ENCODE measurements around the gene CHD3.
A peak's percentile ranks its signal among the peaks of the same experiment; 100 is the strongest.
"Not testable (repeated sequence)": the region's sequence is repeated elsewhere in the genome, so short reads cannot be mapped to it uniquely, and the experiment has no call there.

The CHD3 gene

DNA sequence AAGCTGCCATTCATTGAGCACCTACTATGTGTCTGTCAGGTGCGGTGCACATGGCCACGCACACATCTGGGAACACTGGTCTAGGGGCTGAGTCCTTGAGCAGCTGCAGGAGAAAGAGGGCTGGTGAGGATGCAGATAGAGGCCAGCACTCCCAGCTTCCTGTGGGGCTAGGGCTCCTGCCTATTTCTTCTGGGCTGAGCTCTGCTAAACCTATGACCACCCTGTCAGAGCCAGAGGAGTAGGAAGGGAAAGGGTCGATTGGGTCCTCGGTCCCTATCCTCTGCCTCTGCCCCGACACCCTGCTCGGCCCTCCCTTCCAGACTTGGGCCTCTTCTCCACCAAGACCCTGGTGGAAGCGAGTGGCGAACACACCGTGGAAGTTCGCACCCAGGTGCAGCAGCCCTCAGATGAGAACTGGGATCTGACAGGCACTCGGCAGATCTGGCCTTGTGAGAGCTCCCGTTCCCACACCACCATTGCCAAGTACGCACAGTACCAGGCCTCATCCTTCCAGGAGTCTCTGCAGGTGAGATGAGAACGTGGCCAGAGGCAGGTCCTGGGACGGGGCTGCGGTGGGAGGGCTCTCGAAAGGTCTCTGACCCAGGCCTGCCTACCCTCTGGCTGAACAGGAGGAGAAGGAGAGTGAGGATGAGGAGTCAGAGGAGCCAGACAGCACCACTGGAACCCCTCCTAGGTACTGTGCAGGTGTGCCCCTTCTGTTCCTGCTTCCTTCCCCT lies 37.7 kb upstream of the CHD3 start:
- DNase-seq: no peak

DNA sequence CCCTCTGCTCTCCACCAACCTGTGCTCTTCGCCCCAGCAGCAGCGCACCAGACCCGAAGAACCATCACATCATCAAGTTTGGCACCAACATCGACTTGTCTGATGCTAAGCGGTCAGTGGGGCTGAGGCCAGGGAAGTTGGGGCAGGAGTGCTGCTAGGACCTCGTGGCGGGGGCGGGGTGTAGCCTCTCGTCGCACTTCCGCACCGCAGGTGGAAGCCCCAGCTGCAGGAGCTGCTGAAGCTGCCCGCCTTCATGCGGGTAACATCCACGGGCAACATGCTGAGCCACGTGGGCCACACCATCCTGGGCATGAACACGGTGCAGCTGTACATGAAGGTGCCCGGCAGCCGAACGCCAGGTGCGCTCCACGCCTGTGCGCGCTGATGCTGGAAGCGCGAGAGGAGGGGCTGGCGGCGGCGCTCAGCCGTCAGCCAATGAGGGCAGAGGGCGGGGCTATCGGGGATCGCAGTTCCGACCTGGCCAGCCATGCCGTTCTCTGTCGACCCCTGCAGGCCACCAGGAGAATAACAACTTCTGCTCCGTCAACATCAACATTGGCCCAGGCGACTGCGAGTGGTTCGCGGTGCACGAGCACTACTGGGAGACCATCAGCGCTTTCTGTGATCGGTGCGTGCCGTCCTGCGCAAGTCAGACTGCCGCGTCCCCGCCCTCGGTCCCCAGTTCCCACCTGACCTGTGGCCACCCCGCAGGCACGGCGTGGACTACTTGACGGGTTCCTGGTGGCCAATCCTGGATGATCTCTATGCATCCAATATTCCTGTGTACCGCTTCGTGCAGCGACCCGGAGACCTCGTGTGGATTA lies 36.9 kb upstream of the CHD3 start:
- peak; percentile 76 for DNase-seq

DNA sequence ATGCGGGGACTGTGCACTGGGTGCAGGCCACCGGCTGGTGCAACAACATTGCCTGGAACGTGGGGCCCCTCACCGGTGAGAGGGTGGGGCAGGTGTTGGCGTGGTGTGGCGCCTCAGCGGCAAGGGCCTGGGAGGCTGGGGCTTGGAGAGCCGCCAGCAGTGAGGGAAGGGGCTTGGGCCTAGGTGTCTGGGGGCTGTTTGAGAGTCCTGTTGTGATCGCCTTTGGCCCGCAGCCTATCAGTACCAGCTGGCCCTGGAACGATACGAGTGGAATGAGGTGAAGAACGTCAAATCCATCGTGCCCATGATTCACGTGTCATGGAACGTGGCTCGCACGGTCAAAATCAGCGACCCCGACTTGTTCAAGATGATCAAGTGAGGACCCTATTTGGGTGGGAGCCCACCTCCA lies 36.3 kb upstream of the CHD3 start:
- DNase-seq: no peak

DNA sequence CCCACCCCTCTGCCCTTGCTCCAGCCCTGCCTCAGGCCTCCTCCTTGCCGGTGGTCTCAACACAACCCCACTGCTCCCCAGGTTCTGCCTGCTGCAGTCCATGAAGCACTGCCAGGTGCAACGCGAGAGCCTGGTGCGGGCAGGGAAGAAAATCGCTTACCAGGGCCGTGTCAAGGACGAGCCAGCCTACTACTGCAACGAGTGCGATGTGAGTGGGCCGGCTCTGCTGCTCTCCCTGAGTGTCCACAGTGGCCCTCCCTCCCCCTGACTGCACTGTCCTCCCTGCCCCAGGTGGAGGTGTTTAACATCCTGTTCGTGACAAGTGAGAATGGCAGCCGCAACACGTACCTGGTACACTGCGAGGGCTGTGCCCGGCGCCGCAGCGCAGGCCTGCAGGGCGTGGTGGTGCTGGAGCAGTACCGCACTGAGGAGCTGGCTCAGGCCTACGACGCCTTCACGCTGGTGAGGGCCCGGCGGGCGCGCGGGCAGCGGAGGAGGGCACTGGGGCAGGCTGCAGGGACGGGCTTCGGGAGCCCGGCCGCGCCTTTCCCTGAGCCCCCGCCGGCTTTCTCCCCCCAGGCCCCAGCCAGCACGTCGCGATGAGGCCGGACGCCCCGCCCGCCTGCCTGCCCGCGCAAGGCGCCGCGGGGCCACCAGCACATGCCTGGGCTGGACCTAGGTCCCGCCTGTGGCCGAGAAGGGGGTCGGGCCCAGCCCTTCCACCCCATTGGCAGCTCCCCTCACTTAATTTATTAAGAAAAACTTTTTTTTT lies 35.5 kb upstream of the CHD3 start:
- DNase-seq: no peak

DNA sequence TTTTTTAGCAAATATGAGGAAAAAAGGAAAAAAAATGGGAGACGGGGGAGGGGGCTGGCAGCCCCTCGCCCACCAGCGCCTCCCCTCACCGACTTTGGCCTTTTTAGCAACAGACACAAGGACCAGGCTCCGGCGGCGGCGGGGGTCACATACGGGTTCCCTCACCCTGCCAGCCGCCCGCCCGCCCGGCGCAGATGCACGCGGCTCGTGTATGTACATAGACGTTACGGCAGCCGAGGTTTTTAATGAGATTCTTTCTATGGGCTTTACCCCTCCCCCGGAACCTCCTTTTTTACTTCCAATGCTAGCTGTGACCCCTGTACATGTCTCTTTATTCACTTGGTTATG lies 34.9 kb upstream of the CHD3 start:
- DNase-seq: no peak

DNA sequence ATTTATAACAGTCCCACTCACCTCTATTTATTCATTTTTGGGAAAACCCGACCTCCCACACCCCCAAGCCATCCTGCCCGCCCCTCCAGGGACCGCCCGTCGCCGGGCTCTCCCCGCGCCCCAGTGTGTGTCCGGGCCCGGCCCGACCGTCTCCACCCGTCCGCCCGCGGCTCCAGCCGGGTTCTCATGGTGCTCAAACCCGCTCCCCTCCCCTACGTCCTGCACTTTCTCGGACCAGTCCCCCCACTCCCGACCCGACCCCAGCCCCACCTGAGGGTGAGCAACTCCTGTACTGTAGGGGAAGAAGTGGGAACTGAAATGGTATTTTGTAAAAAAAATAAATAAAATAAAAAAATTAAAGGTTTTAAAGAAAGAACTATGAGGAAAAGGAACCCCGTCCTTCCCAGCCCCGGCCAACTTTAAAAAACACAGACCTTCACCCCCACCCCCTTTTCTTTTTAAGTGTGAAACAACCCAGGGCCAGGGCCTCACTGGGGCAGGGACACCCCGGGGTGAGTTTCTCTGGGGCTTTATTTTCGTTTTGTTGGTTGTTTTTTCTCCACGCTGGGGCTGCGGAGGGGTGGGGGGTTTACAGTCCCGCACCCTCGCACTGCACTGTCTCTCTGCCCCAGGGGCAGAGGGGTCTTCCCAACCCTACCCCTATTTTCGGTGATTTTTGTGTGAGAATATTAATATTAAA lies 34.4 kb upstream of the CHD3 start:
- DNase-seq: no peak

DNA sequence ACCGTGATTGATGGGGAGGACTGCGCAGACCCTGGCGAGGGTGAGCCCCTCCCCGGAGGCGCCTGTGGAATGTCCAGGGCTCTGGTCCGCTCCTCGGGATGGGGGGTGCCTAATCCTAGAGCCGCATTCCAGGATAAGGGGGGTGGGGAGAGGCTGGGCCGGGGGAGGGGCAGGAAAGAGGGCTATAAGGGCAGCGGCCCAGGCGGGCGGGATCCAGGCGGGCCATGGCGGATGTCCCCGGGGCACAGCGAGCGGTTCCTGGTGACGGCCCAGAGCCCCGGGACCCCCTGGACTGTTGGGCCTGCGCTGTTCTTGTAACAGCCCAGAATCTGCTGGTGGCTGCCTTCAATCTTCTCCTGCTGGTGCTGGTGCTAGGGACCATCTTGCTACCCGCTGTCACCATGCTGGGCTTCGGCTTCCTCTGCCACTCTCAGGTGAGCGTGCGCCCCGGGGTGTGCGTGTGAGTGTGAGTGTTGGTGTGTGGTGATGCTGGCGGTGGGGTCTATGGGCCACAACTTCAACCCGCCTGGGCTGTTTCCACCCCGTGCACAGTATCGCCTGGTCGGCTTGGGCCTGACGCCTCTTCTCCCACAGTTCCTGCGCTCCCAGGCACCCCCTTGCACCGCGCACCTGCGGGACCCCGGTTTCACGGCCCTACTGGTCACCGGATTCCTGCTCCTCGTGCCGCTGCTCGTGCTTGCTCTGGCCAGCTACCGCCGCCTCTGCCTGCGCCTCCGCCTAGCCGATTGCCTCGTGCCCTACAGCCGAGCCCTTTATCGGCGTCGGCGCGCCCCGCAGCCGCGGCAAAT lies 33.5 kb upstream of the CHD3 start, which contains the start of gene TMEM88:
Gene TMEM88 (plus strand): TSS at position 216 of the 809 bp plus-strand sequence. CDS start 9 bp downstream, at position 225.
- DNase-seq: no peak

DNA sequence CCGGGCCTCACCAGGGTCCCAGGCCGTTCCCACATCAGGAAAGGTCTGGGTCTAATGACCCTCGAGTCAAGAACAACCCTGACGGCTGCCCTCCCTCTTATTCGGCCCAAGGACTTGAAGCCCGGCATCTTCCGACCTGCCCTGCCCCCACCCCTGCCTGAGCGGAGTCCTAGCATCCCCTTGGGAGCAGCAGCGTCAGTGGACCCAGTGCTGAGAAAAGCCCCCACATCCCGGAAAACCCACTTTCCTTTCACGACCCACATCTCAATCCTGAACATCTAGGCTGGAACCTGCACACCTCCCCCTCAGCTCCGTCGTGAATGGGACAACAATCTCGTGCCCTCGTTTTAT lies 33.0 kb upstream of the CHD3 start:
- DNase-seq: no peak

DNA sequence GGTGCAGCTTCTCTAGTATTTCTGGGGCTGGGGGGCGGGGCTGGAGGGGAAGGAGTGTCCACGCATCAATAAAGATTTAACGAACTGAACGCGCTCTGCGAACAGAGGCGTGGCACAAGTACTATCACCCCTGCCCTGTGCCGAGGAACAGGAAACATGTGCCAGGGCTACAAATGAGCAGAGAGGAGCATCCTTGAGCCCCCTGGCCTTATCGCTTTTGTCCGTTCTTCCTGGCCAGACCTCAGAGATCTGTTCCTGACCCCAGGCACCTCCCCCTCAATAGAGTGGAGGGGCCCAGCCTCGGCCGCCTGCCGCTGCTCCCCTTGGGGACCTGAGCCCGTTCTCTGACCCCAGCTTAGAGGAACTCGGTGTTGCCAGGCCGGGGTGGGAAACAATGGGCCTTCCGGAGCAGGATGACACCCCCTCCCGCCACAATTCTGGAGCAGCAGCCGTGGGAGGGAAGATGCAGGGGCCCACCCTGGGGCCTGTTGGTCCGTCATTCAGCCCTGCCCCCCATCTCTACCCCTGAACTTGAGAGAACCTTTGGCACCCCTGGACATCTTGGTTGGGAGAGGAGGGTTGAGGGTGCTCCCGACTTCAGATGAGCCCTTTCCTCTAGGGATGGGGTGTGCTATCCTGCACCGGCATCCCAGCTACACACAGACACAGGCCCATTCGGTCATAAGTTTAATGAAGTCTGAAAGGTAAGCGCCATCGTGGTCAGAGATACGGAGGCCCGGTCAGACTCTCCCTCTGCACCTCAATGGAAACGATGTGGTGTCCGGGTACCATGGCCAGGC lies 32.4 kb upstream of the CHD3 start:
- DNase-seq: peak; percentile 5

DNA sequence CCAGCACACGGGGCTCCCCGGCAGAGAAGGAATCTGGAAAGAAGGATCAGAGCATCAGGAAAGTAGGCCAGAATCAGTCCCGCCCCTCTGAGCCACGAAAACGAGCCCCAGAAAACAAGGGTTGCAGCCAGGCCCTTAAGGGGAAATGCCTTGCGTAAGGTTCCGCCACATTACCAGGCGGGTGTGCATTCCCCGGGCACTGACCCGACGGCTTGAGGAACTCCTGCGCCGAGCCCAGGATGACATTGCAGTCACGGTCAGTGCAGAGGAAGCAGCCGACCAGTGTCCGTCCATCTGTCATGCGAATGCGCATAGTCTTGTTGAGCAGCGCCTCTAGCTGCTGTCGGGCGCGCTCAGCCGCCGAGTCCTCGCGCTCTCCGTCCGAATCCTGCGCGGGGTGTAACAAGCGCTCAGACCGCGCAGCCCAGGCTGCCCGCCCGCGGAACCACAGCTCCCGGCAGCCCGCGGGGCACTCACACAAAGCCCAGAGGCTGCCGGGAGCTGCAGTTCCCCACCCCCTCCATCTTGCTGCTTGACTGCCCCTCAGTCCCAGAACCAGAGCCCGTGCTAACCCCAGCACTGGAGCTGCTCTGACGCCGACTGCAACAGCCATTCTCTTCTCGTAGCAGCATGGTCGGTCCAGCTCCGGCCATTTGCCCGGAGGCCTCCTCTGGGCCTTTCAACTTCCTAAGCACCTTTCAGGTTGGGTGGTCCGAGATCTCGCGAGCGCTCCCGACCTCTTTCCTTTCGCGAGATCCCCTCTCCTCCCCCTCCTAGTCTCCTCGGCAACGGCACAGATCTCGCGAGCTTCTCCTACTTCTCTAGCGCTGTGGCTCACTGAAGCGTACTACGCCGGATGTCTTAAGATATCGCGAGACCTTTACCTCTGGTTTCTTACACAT lies 31.5 kb upstream of the CHD3 start, which contains the start of gene NAA38:
Gene NAA38 (minus strand): TSS at position 749 of the 902 bp plus-strand sequence. CDS start 96 bp downstream, at position 653.
- peak; percentile 95 for DNase-seq

DNA sequence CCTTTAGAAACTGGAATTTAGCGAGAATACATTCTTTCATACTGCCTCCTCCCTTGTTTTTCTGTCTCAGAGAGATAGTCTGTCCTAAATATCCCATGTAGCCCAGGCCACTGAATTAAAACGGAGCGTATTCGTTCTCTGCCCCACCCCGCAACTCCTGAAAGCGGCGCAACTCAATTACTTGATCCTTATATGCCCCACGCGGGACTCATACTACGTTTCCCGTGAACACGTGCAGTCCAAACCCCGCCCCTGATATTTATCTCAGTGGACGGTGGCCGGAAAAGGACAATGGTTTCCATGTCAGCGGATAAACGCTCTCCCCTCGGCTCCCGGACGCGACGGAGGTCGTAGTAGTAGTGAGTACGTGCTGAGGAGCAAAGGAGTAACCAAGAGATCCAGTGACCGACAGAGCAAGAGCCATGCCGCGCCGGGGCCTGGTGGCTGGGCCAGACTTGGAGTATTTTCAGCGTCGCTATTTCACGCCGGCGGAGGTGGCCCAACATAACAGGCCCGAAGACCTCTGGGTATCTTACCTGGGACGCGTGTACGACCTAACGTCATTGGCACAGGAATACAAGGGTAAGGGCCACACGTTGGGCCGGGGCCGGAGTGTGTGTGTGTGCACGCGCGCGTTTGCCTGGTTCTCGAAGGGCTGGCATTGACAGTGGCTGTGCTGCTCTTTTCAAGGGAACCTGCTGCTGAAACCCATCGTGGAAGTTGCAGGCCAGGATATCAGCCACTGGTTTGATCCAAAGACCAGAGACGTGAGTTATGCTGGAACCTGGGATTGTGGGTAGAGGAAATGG lies 30.7 kb upstream of the CHD3 start, which contains the start of gene CYB5D1:
Gene CYB5D1 (plus strand): TSS at position 291 of the 809 bp plus-strand sequence. CDS start 132 bp downstream, at position 423.
- DNase-seq: peak; percentile 91

DNA sequence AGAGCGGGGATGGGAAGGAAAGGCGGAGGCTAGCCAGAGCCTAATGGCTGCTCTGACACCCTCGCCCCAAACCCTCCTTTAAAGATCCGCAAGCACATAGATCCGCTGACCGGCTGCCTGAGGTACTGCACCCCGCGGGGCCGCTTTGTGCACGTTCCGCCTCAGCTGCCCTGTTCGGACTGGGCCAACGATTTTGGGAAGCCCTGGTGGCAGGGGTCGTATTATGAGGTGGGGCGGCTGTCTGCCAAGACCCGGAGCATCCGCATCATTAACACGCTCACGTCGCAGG lies 30.1 kb upstream of the CHD3 start:
- DNase-seq: no peak

DNA sequence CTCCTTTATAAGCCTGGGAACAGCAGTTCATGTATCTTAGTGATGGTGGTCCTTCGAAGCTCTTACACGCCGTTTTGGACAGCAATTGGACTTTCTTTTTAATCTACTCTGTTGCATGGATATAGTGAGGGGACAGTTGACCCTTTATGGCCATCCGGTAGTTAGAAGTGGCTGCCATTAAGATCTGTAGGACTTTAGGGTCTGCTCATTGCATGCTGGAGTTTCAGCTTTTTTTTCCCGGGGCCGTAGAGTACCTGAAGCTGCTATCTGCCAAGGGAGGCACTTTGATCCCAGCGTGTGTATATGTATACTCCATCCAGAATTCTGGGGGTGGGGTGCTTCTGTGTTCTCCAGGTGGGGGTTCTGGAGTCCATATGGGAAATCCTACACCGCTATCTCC lies 29.6 kb upstream of the CHD3 start:
- no peak for DNase-seq

DNA sequence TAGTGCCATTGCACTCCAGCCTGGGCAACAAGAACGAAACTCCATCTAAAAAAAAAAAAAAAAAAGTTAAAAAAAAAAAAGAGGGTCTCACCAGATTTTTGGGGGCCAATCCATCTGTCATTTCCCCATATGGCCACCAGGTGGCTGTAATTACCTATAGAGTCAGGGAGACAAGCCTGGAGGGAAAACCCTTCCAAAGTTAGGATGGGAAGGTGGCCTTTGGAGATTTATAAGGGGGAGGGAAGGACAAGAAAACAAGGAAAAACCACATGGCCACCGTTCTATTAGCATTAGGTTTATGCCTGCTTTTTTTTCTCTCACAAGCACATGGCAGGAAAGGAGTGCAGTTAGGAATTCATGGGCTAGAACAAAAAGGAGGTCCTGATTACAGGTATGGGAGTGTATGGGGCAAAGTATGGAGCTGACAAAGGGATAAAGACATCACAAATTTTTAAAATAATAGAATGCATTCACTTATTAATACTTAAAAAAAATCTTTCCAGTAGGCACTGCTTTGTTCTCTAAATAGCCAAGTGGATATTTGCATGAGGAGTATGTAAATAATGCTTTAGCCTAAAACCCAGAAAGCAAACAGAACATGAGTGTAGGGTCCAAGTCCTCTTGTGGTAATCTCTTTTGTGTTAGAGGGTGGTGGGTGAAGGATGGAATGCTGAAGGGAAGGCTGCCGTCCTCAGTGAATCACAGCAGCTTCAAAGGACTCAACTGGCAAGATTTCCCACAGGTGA lies 25.7 kb upstream of the CHD3 start:
- peak; percentile 65 for DNase-seq

DNA sequence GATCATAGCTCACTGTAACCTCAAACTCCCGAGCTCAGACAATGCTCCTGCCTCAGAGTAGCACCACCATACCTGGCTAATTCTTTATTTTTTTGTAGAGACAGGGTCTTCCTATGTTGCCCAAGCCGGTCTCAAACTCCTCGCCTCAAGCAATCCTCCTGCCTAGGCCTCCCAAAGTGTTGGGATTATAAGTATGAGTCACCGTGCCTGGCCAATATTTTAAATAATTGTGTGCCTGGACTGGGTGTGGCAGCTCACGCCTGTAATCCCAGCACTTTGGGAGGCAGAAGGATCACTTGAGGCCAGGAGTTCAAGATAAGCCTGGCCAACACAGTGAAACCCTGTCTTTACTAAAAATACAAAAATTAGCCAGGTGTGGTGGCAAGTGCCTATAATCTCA lies 24.2 kb upstream of the CHD3 start:
- DNase-seq: not testable (repeated sequence)

DNA sequence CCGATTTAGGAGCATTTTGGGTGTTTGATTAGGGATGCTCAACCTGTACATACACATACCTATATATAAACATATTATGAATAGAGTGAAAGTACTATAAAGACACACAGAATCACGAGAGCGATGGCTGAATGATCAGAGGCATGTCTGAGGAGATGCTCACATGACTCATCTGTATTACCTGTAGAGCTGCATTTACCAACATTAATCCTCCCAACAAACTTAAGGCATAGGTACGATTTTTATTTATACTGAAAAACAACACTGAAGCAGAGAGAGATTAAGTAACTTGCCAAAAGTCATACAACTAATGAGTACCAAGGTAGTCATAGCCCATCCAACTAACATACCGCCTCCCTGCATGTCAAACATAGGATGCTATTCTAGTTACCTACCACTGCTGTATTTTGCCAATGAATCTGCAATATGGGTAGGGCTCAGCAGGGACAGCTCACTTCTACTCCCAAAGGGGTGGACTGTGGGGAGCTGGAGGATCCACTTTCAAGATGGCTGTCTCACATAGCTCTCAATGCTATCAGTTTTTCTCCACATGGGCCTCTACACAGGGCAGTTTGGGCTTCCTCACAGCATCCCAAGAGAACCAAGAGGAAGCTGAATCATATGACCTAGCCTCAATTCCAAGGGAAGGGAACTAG lies 23.5 kb upstream of the CHD3 start:
- DNase-seq: no peak

DNA sequence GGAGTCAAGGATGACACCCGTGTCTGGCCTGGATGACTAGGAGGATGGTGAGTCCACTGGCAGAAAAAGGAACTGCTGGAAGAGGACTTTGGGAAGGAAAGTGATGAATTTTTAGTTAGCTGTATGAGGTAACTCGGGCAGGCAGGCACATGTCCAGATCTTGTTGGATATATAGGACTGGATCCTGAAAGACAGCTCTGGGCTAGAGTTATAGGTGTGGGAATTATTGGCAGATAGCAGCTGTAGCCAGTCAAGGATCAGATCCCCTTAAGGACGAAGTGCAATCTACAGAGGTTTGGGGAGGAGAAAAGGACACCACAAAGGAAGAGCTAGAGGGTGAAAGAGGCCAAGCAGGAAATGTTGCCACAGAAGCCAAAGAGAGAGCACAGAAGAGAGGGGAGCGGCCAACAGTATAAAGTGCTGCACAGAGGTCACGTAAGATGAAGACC lies 20.7 kb upstream of the CHD3 start:
- DNase-seq: no peak

DNA sequence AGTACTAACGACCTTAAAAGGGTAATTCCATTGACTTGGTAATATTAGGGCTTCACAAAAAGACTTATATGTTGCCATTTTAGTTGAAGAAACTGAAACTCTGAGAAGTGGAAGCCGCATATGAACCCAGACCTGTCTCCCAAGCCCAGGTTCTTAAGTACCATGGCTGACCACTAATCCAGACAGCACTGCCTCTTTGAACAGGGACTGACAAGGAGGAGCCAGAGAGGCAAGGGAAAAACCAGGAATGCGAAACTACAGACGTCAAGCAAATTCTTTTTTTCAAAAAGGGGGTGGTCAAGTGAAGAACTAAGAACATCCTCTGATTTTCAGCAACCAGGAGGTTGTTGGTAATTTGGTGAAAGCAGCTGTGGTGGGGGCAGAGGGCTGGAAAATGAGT lies 15.5 kb upstream of the CHD3 start:
- no peak for DNase-seq
